CD4-positive, CD25-positive, alpha-beta regulatory T cell (primary cell): ENCODE measurements around the gene COPA. TPM values are rescaled to one million over a fixed set of nuclear protein-coding genes. Genes with fewer than 3 reads are reported as not detected.
A peak's percentile ranks its signal among the peaks of the same experiment; 100 is the strongest.

Experiments
- ATAC-seq, 2 donors: fragments of 150-1000 bp; cut with Tn5 transposase; one replicate each; pipeline ENCODE4 v1.10.0; 2021; ENCODE audit warnings: low read depth in 2 of 2, moderate number of reproducible peaks in 2 of 2, moderate library complexity in 1 of 2
- DNase-seq, 3 donors: peaks; one replicate each; pipeline versions ENCODE4 v3.0.0 to v3.0.0-alpha.2; 2012 to 2022; ENCODE audit warnings: mixed read lengths in 1 of 3
- H3K27ac ChIP-seq: one replicate; pipeline ENCODE4 v1.7.0; 2013; ENCODE audit warnings: mild to moderate bottlenecking, low read length; ENCODE audit not compliant: insufficient read depth, poor library complexity, severe bottlenecking
- H3K27me3 ChIP-seq: one replicate; pipeline ENCODE4 v1.7.0; 2013; ENCODE audit warnings: low read length; ENCODE audit not compliant: control insufficient read depth, insufficient read depth
- H3K36me3 ChIP-seq: one replicate; pipeline ENCODE4 v1.7.0; 2013; ENCODE audit warnings: mild to moderate bottlenecking, low read length, moderate library complexity; ENCODE audit not compliant: control insufficient read depth, insufficient read depth
- H3K4me1 ChIP-seq: 2 replicates; pipeline ENCODE4 v1.7.0; 2013; ENCODE audit warnings: mild to moderate bottlenecking, low read length; ENCODE audit not compliant: insufficient read depth, control insufficient read depth, poor library complexity, severe bottlenecking
- H3K4me3 ChIP-seq: one replicate; pipeline ENCODE4 v1.7.0; 2013; ENCODE audit warnings: low read depth, mild to moderate bottlenecking, low read length, moderate library complexity
- H3K9me3 ChIP-seq, 2 experiments: 1 replicate in 1 of 2; 2 replicates in 1 of 2; pipeline ENCODE4 v1.7.0; 2013; ENCODE audit warnings: low read length in 2 of 2, mild to moderate bottlenecking in 1 of 2, moderate library complexity in 1 of 2; ENCODE audit not compliant: control insufficient read depth in 2 of 2
- H3K27ac Mint-ChIP-seq, 3 donors: one replicate each; pipeline ENCODE4 v1.8.0; 2020 to 2022; ENCODE audit warnings: mild to moderate bottlenecking in 3 of 3, mixed read lengths in 3 of 3, moderate library complexity in 2 of 3
- H3K27me3 Mint-ChIP-seq: one replicate; pipeline ENCODE4 v1.8.0; 2022; ENCODE audit warnings: mild to moderate bottlenecking, mixed read lengths
- H3K36me3 Mint-ChIP-seq: one replicate; pipeline ENCODE4 v1.8.0; 2020; ENCODE audit warnings: mixed read lengths
- H3K4me1 Mint-ChIP-seq, 4 donors: one replicate each; pipeline ENCODE4 v1.8.0; 2020 to 2022; ENCODE audit warnings: mixed read lengths in 4 of 4, mild to moderate bottlenecking in 1 of 4
- H3K4me3 Mint-ChIP-seq, 4 donors: one replicate each; pipeline ENCODE4 v1.8.0; 2020 to 2022; ENCODE audit warnings: mild to moderate bottlenecking in 4 of 4, mixed read lengths in 4 of 4, moderate library complexity in 3 of 4
- H3K9me3 Mint-ChIP-seq, 7 donors: one replicate each; pipeline ENCODE4 v1.8.0; 2020 to 2022; ENCODE audit warnings: mixed read lengths in 7 of 7, mild to moderate bottlenecking in 3 of 7, moderate library complexity in 2 of 7
- polyA plus RNA-seq, 4 donors: library from polyadenylated mRNA; unstranded; fragments of 300-500 nt; fragmentation: Illumina TruSeq; gene quantifications; one replicate each; pipeline ENCODE4 v1.2.3, GENCODE V29; 2021
- total RNA-seq: library from RNA; stranded (reverse); gene quantifications from one replicate; pipeline ENCODE4 v1.2.3, GENCODE V29; 2022

Gene COPA
- total and polyA plus RNA-seq, 5 donors from 2014 or later, result 121 to 150 (median 140) TPM

DNA sequence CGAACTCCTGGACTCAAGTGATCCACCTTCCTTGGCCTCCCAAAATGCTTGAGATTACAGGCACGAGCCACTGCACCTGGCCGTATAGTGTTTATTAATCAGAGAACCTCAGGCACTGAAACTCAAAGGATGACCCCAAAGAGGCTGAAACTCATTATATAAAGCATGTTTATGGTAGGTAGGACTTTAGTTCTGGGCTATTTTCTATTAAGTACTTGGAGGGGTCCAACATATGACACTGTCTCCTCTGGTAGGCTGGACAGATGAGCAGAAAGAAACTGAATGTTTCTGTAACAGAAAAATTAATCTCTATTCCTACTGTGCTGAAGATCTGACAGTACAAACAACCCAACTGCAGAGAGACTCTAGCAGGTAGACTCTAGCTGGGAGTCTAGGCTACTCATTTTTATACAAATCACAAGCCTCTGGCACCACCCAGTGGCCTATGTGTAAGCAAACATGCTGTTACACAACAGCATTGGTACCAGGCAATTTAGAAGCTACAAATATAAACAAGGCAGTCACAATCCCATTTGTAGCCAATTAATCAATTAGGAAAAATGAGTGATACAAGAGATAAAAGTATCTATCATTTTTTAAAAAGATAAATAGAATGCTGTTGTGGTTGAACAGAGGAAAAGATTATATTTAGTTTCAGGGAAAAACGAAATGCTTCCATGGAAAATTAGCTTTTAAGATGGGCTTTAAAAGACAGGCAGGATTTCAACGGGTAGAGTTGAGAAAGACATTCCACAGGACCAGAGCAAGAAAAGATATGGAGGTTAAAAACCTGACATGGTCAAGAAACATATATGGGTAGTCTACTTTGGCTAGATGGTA is 91.1 kb downstream of the COPA start:
- H3K36me3 Mint-ChIP-seq, result peaks cover 10% of the 10 kb centered on the region
- H3K27ac Mint-ChIP-seq, result peak overlapping the region; percentile 32 to 90 (median 59)
- Histone ChIP-seq H3K4me1 (no peaks in the 10 kb centered on the region), H3K9me3 (no peaks in the 10 kb centered on the region), H3K4me3 (no peak overlapping the region), H3K27me3 (no peaks in the 10 kb centered on the region), H3K27ac (no peak overlapping the region), H3K36me3 (peaks cover 10% of the 10 kb centered on the region)
- H3K4me1 Mint-ChIP-seq, result peaks cover 28 to 35% (median 29%) of the 10 kb centered on the region in 4 donors
- H3K27me3 Mint-ChIP-seq, result no peaks in the 10 kb centered on the region
- DNase-seq (peak; percentile 43 to 74 (median 66)), ATAC-seq (peak; percentile 93 to 95)
- H3K9me3 Mint-ChIP-seq, result no peaks in the 10 kb centered on the region
- H3K4me3 Mint-ChIP-seq, result no peak overlapping the region

DNA sequence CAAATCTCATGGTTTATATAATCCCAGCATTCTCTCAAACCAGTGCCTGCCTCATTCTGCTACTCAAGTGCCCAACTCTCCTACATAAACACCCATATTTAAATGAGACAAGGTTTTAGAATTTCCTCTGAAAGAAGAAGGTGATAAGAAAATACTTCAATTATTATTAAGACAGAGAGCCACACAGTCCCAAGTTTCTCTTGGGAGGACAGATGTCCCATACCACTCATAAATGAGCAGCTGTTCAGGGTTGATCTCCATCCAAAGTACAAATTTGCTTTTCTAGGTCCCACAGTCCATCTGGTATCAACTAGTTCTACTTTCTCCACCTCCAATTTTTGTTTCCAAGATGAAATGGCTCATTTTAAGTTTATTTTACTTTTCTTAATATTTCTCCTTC is 92.0 kb downstream of the COPA start:
- H3K4me3 Mint-ChIP-seq, result no peak overlapping the region
- Histone ChIP-seq H3K4me1 (no peaks in the 10 kb centered on the region), H3K27me3 (no peaks in the 10 kb centered on the region), H3K4me3 (no peak overlapping the region), H3K36me3 (peaks cover 10% of the 10 kb centered on the region), H3K9me3 (no peaks in the 10 kb centered on the region), H3K27ac (no peak overlapping the region)
- ATAC-seq (no peak), DNase-seq (no peak)
- peak overlapping the region in 2 of 3 donors; percentile 71 to 90 for H3K27ac Mint-ChIP-seq
- H3K36me3 Mint-ChIP-seq, result peaks cover 10% of the 10 kb centered on the region
- H3K4me1 Mint-ChIP-seq, result peaks cover 21 to 31% (median 23%) of the 10 kb centered on the region in 4 donors
- H3K9me3 Mint-ChIP-seq, result no peaks in the 10 kb centered on the region
- H3K27me3 Mint-ChIP-seq, result no peaks in the 10 kb centered on the region

DNA sequence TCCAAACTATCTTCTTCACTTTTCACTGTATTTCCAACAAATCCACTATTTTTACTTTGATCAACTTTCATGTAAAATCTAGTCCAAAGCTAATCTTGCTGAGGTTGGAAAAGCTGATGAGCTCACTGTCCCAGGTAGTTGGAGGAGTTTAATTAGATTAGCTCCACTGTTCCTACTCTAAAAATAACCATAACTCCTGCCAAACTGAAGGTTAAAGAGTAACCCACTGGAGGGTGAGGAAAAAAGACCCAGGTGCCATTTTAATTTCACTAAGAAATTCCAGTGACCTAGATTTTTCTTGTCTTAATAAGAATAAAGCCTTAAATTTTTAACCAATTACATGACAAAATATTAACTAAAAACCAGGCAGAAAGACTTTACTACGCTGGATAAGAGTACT is 96.0 kb downstream of the COPA start:
- Histone ChIP-seq H3K27me3 (no peaks in the 10 kb centered on the region), H3K4me1 (no peaks in the 10 kb centered on the region), H3K9me3 (no peaks in the 10 kb centered on the region), H3K4me3 (no peak overlapping the region), H3K36me3 (peaks cover 19% of the 10 kb centered on the region), H3K27ac (no peak overlapping the region)
- H3K27me3 Mint-ChIP-seq, result no peaks in the 10 kb centered on the region
- ATAC-seq (no peak), DNase-seq (no peak)
- H3K4me3 Mint-ChIP-seq, result no peak overlapping the region
- H3K9me3 Mint-ChIP-seq, result no peaks in the 10 kb centered on the region
- peaks cover 23% of the 10 kb centered on the region for H3K36me3 Mint-ChIP-seq
- H3K27ac Mint-ChIP-seq, result peak overlapping the region in 1 of 3 donors; percentile 17
- peaks cover 16 to 36% (median 31%) of the 10 kb centered on the region in 4 donors for H3K4me1 Mint-ChIP-seq

DNA sequence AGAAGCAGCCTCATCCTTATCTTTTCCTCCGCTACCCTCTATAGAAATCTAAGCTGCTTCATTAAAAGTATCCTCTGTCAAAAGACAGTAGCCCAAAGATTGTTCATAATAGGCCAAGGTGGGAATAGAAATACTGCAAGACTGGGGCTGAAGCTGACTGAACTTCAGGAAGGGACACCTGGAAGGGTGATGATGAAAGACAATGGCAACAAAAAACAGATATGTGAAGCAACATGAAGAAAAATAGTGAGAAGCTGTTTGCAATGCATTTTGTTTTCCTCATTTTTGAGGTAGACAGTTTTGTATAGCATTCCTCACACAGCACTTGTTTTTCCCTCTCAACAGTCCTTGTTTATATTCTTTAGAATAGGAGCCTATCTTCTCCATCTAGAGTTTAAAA is 97.6 kb downstream of the COPA start:
- no peaks in the 10 kb centered on the region for H3K9me3 ChIP-seq
- H3K36me3 Mint-ChIP-seq, result peaks cover 30% of the 10 kb centered on the region
- no peak overlapping the region for H3K27ac ChIP-seq
- H3K27ac Mint-ChIP-seq, result peak overlapping the region in 2 of 3 donors; percentile 63 to 75
- DNase-seq (no peak), ATAC-seq (no peak)
- no peaks in the 10 kb centered on the region for H3K27me3 Mint-ChIP-seq
- peaks cover 31% of the 10 kb centered on the region for H3K36me3 ChIP-seq
- no peaks in the 10 kb centered on the region for H3K9me3 Mint-ChIP-seq
- H3K4me1 ChIP-seq, result no peaks in the 10 kb centered on the region
- H3K27me3 ChIP-seq, result no peaks in the 10 kb centered on the region
- H3K4me3 ChIP-seq, result no peak overlapping the region
- peaks cover 9 to 29% (median 21%) of the 10 kb centered on the region in 4 donors for H3K4me1 Mint-ChIP-seq
- no peak overlapping the region for H3K4me3 Mint-ChIP-seq

DNA sequence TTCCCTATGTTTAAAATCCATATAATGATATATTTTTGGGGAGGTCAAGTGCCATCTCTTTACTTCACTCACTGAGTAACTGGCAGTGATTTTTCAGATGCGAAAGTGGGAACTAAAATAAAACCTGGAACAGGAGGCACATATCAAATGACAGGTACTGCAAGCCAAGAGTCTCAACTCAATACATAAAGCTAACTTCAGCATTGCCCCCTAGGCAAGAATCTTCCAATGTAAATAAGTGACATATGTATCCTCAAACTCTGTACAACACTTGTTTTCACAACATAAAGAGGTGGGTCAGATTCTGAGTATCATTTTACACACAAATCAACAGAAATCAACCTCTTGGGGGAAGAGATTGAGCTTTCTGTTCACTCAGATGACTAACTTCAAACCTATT is 98.8 kb downstream of the COPA start:
- ATAC-seq (no peak), DNase-seq (no peak)
- Mint-ChIP-seq H3K9me3 (no peaks in the 10 kb centered on the region), H3K27me3 (no peaks in the 10 kb centered on the region), H3K27ac (peak overlapping the region in 1 of 3 donors; percentile 75), H3K4me3 (no peak overlapping the region), H3K4me1 (peaks cover 9 to 32% (median 20%) of the 10 kb centered on the region in 4 donors), H3K36me3 (peaks cover 41% of the 10 kb centered on the region)
- H3K4me3 ChIP-seq, result no peak overlapping the region
- H3K4me1 ChIP-seq, result no peaks in the 10 kb centered on the region
- no peaks in the 10 kb centered on the region for H3K9me3 ChIP-seq
- no peak overlapping the region for H3K27ac ChIP-seq
- H3K27me3 ChIP-seq, result no peaks in the 10 kb centered on the region
- peaks cover 42% of the 10 kb centered on the region for H3K36me3 ChIP-seq

DNA sequence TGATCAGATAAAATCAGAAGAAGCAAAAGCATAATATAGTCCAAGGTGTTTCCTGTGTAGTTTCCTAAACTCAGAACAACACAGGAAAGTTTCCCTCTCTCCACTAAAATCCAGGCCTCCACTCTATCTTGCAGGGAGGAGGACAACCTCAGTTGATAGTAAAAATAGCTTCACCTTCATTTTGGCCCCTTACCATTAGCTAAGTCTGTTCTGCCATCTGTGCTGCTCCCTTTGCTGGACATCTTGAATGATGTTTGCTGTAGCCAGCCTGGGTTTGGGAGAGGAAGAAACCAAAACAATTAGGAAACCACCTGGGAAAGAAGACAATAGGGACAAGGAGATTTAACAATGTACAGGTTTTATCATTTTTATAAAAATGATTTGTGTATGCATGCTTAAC is 99.3 kb downstream of the COPA start:
- peak overlapping the region in 2 of 3 donors; percentile 68 to 75 for H3K27ac Mint-ChIP-seq
- no peak for ATAC-seq

DNA sequence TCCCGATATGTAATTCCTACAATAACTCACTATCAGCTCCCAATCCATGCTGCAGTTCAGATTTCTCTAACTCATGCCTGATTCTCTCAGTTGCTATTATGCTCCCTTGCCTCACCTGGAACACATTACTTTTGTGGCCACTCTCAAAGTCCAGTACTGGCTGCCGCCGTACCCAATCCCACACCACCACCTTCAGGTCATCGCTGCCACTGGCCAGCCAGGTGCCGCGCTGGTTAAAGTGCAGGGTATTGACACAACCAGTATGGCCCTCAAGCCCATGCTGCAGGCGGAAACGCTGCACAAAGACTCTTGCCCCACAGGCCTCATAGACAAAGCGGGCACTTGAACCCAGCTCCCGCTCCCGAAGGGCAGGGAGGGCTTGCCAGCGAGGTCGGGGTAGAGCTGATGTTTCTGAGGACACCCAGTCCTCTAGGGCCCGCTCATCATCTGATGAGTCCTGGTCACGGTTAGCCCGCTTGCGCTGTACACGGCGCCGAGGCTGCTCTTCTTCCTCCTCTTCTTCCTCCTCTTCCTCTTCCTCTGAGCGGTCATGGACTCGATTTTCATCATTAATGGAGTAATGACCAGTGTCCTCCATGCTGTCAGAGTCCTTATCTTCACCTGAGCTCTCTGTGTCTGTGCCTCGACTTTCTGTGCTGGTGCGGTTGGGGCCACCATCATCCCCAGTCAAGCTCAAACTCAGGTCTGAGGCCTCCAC is 103.3 kb downstream of the COPA start:
- Mint-ChIP-seq H3K4me1 (peaks cover 14 to 28% (median 16%) of the 10 kb centered on the region in 4 donors), H3K4me3 (no peak overlapping the region), H3K27ac (no peak overlapping the region), H3K27me3 (no peaks in the 10 kb centered on the region), H3K9me3 (no peaks in the 10 kb centered on the region), H3K36me3 (peaks cover 62% of the 10 kb centered on the region)
- Histone ChIP-seq H3K4me1 (no peaks in the 10 kb centered on the region), H3K4me3 (no peak overlapping the region), H3K9me3 (no peaks in the 10 kb centered on the region), H3K36me3 (peaks cover 80% of the 10 kb centered on the region), H3K27ac (no peak overlapping the region), H3K27me3 (no peaks in the 10 kb centered on the region)
- ATAC-seq, result no peak
- DNase-seq, result no peak

More for the DNA sequence above, 99.3 kb downstream of the COPA start:
- Mint-ChIP-seq H3K36me3 (peaks cover 45% of the 10 kb centered on the region), H3K27me3 (no peaks in the 10 kb centered on the region), H3K9me3 (no peaks in the 10 kb centered on the region), H3K4me1 (peaks cover 9 to 32% (median 20%) of the 10 kb centered on the region in 4 donors), H3K4me3 (no peak overlapping the region)
- DNase-seq, result no peak
- H3K9me3 ChIP-seq, result no peaks in the 10 kb centered on the region
- no peaks in the 10 kb centered on the region for H3K4me1 ChIP-seq
- H3K36me3 ChIP-seq, result peaks cover 46% of the 10 kb centered on the region
- no peak overlapping the region for H3K4me3 ChIP-seq
- H3K27ac ChIP-seq, result no peak overlapping the region
- no peaks in the 10 kb centered on the region for H3K27me3 ChIP-seq
